Naive thymus-derived CD4-positive, alpha-beta T cell (primary cell): Measurements from ENCODE around the gene CCDC167. TPM values are rescaled to one million over a fixed set of nuclear protein-coding genes. Genes with fewer than 3 reads are reported as not detected.
A peak's percentile ranks its signal among the peaks of the same experiment; 100 is the strongest.

Experiments used
- ATAC-seq: fragments of 150-1000 bp; cut with Tn5 transposase; 2 replicates; pipeline ENCODE4 v1.10.0; 2021; ENCODE audit warnings: mild to moderate bottlenecking, moderate library complexity
- CTCF ChIA-PET: fragments of 350-600 bp; sonication (Branson Sonifier 250); formaldehyde crosslinking; loops from one replicate; lab custom pipeline; 2021; ENCODE audit warnings: antibody characterized with exemption; lab: Charles Lee
- POLR2A ChIA-PET: fragments of 350-600 bp; sonication (Branson Sonifier 250); formaldehyde crosslinking; loops from one replicate; lab custom pipeline; 2021; ENCODE audit warnings: antibody characterized with exemption, inconsistent platforms; lab: Charles Lee
- DNase-seq, 9 donors: peaks; one replicate each; pipeline versions ENCODE4 v3.0.0 to v3.0.0-alpha.2; 2020 to 2022; ENCODE audit warnings: mixed read lengths in 1 of 9
- H3K27ac ChIP-seq: one replicate; pipeline ENCODE4 v1.7.0; 2013; ENCODE audit warnings: mild to moderate bottlenecking, low read depth, low read length, moderate library complexity
- H3K27me3 ChIP-seq, 2 donors: one replicate each; pipeline ENCODE4 v1.7.0; 2013; ENCODE audit warnings: low read length in 2 of 2, mild to moderate bottlenecking in 2 of 2, moderate library complexity in 2 of 2; ENCODE audit not compliant: control insufficient read depth in 2 of 2, insufficient read depth in 2 of 2
- H3K36me3 ChIP-seq, 3 experiments: 1 replicate in 2 of 3; 2 replicates in 1 of 3; pipeline ENCODE4 v1.7.0; 2013; ENCODE audit warnings: low read length in 3 of 3, mild to moderate bottlenecking in 3 of 3, moderate library complexity in 1 of 3; ENCODE audit not compliant: insufficient read depth in 3 of 3, control insufficient read depth in 2 of 3
- H3K4me1 ChIP-seq, 2 donors: one replicate each; pipeline ENCODE4 v1.7.0; 2013; ENCODE audit warnings: low read length in 2 of 2, mild to moderate bottlenecking in 2 of 2, moderate library complexity in 1 of 2; ENCODE audit not compliant: control insufficient read depth in 2 of 2, insufficient read depth in 2 of 2
- H3K4me3 ChIP-seq: 2 replicates; pipeline ENCODE4 v1.7.0; 2013; ENCODE audit warnings: mild to moderate bottlenecking, low read length
- H3K9me3 ChIP-seq, 3 experiments: 1 replicate in 2 of 3; 2 replicates in 1 of 3; pipeline ENCODE4 v1.7.0; 2013; ENCODE audit warnings: low read length in 3 of 3; ENCODE audit not compliant: control insufficient read depth in 2 of 3
- H3K27ac Mint-ChIP-seq, 9 donors: one replicate each; pipeline ENCODE4 v1.8.0; 2020 to 2022; ENCODE audit warnings: mixed read lengths in 9 of 9, mild to moderate bottlenecking in 8 of 9, moderate library complexity in 5 of 9, inconsistent platforms in 2 of 9
- H3K27me3 Mint-ChIP-seq, 5 donors: one replicate each; pipeline ENCODE4 v1.8.0; 2021 to 2022; ENCODE audit warnings: mixed read lengths in 5 of 5, mild to moderate bottlenecking in 1 of 5
- H3K36me3 Mint-ChIP-seq, 5 donors: one replicate each; pipeline ENCODE4 v1.8.0; 2020 to 2022; ENCODE audit warnings: mixed read lengths in 5 of 5, mild to moderate bottlenecking in 3 of 5, inconsistent platforms in 1 of 5
- H3K4me1 Mint-ChIP-seq, 7 donors: one replicate each; pipeline ENCODE4 v1.8.0; 2020 to 2022; ENCODE audit warnings: mixed read lengths in 7 of 7, mild to moderate bottlenecking in 3 of 7, inconsistent platforms in 1 of 7
- H3K4me3 Mint-ChIP-seq, 10 donors: one replicate each; pipeline ENCODE4 v1.8.0; 2020 to 2022; ENCODE audit warnings: mild to moderate bottlenecking in 10 of 10, mixed read lengths in 10 of 10, moderate library complexity in 6 of 10, inconsistent platforms in 2 of 10
- H3K9me3 Mint-ChIP-seq, 11 donors: one replicate each; pipeline ENCODE4 v1.8.0; 2020 to 2022; ENCODE audit warnings: mixed read lengths in 11 of 11, mild to moderate bottlenecking in 4 of 11, inconsistent platforms in 1 of 11, moderate library complexity in 1 of 11
- intact Hi-C, 2 donors: fragments of 100-400 bp; cut with micrococcal nuclease; formaldehyde crosslinking; loops; one replicate each; pipeline ENCODE4 v1.15.1; 2023
- polyA plus RNA-seq, 2 donors: library from polyadenylated mRNA; unstranded; fragments of 300-500 nt; fragmentation: Illumina TruSeq; gene quantifications; one replicate each; pipeline ENCODE4 v1.2.3, GENCODE V29; 2021
- total RNA-seq, 6 experiments: library from RNA in 5 of 6; stranded (reverse) in 5 of 6; gene quantifications; 1 replicate in 5 of 6; 2 replicates in 1 of 6; pipeline ENCODE4 v1.2.3 and lab custom pipeline; 2021 to 2026

Gene CCDC167
- total and polyA plus RNA-seq, 7 experiments from 2014 or later: 13.8 to 95.5 (median 23.5) TPM

- Mint-ChIP-seq H3K4me3 (no peak overlapping the region), H3K4me1 (peaks cover 0 to 44% (median 19%) of the 10 kb centered on the region in 7 donors), H3K27me3 (peaks cover 0 to 5% (median 0%) of the 10 kb centered on the region in 5 donors), H3K27ac (peak overlapping the region in 3 of 9 donors; percentile 4 to 59 (median 15)), H3K36me3 (no peaks in the 10 kb centered on the region), H3K9me3 (no peaks in the 10 kb centered on the region)
- intact Hi-C loops: no loop called here
- Histone ChIP-seq H3K36me3 (no peaks in the 10 kb centered on the region), H3K4me1 (peaks cover 14 to 16% of the 10 kb centered on the region in 2 donors), H3K4me3 (no peak overlapping the region), H3K27ac (no peak overlapping the region), H3K9me3 (no peaks in the 10 kb centered on the region), H3K27me3 (no peaks in the 10 kb centered on the region)
- ChIA-PET CTCF (interaction anchor here (0.6 kb wide), 1 partner anchor 784 kb away, joined by 4 read pairs; no protein-coding TSS in a partner anchor), POLR2A (no interaction called here)
- no peak for DNase-seq
- ATAC-seq: no peak
These were observed 44.8 kb upstream of the CCDC167 start for GRCh38 chr6:37544530-37544929.

DNA sequence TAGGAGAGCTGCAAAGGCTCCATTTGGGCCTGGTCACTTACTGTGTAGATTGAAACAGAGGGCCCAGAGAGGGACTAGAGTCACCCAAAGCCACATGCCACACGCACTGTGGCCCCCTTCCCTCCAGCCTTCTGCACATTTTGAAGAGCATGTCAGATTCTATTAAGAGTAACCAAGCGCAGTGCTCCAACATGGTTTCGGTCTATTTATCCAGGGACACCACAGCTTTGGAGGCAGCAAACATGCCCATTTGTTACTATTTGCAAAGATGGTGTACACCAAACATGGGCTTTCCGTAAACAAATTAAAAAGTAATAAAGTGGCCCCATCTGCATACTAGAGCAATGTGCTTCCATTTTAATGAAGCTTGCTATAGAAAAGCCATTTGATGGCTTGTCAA is 43.7 kb upstream of the CCDC167 start:
- CTCF ChIA-PET: interaction anchor here (1.1 kb wide), 1 partner anchor 14 kb away, joined by 3 read pairs; no protein-coding TSS in a partner anchor
- peak overlapping the region in 3 of 9 donors; percentile 13 to 59 (median 57) for H3K27ac Mint-ChIP-seq

DNA sequence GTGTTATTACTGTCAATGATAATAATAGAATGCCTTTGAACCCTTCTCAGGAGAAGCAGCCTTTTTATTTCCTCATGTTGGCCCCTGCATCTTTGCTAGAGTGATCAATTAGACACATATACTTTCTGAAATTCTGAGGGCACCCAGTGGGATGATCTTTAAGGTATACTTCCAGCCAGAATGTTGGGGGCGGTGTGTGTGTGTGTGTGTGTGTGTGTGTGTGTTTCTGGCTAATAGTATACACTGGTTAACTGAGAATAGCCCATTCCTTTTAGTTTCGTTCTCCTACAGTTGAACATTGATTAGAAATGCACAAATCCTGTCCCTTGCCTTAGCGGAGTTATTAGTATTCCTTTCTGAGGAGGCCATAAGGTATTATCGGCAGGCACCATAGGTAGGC is 41.7 kb upstream of the CCDC167 start:
- intact Hi-C loops: no loop called here
- Histone ChIP-seq H3K4me1 (peaks cover 0 to 3% of the 10 kb centered on the region in 2 donors), H3K27ac (no peak overlapping the region), H3K36me3 (no peaks in the 10 kb centered on the region), H3K27me3 (no peaks in the 10 kb centered on the region), H3K4me3 (no peak overlapping the region), H3K9me3 (no peaks in the 10 kb centered on the region)
- POLR2A ChIA-PET: no interaction called here
- Mint-ChIP-seq H3K9me3 (no peaks in the 10 kb centered on the region), H3K4me3 (no peak overlapping the region), H3K4me1 (peaks cover 0 to 28% (median 7%) of the 10 kb centered on the region in 7 donors), H3K36me3 (no peaks in the 10 kb centered on the region), H3K27me3 (peaks cover 0 to 23% (median 0%) of the 10 kb centered on the region in 5 donors), H3K27ac (peak overlapping the region in 4 of 9 donors; percentile 15 to 68 (median 20))
- CTCF ChIA-PET: no interaction called here
- no peak for DNase-seq
- no peak for ATAC-seq

More for the DNA sequence above, 43.7 kb upstream of the CCDC167 start:
- H3K27me3 ChIP-seq: no peaks in the 10 kb centered on the region
- no peaks in the 10 kb centered on the region for H3K9me3 ChIP-seq
- no peaks in the 10 kb centered on the region for H3K36me3 Mint-ChIP-seq
- DNase-seq (no peak), ATAC-seq (no peak)
- intact Hi-C loops: no loop called here
- POLR2A ChIA-PET: no interaction called here
- peaks cover 0 to 39% (median 19%) of the 10 kb centered on the region in 7 donors for H3K4me1 Mint-ChIP-seq
- no peak overlapping the region for H3K4me3 Mint-ChIP-seq
- H3K27ac ChIP-seq: no peak overlapping the region
- no peak overlapping the region for H3K4me3 ChIP-seq
- peaks cover 0 to 7% (median 0%) of the 10 kb centered on the region in 5 donors for H3K27me3 Mint-ChIP-seq
- no peaks in the 10 kb centered on the region for H3K36me3 ChIP-seq
- peaks cover 14 to 15% of the 10 kb centered on the region in 2 donors for H3K4me1 ChIP-seq
- H3K9me3 Mint-ChIP-seq: no peaks in the 10 kb centered on the region

GRCh38 chr6:37540390-37540789 is 40.7 kb upstream of the CCDC167 start:
- no peaks in the 10 kb centered on the region for H3K9me3 ChIP-seq
- H3K4me1 ChIP-seq: peaks cover 0 to 13% of the 10 kb centered on the region in 2 donors
- ChIA-PET CTCF (no interaction called here), POLR2A (interaction anchor here (1.9 kb wide), 1 partner anchor 24 kb away, joined by 8 read pairs; no protein-coding TSS in a partner anchor)
- ATAC-seq (no peak), DNase-seq (no peak)
- Mint-ChIP-seq H3K27ac (peak overlapping the region in 8 of 9 donors; percentile 1 to 81 (median 40)), H3K4me1 (peaks cover 3 to 31% (median 12%) of the 10 kb centered on the region in 7 donors), H3K9me3 (no peaks in the 10 kb centered on the region), H3K4me3 (no peak overlapping the region), H3K36me3 (no peaks in the 10 kb centered on the region), H3K27me3 (peaks cover 0 to 31% (median 0%) of the 10 kb centered on the region in 5 donors)
- no peaks in the 10 kb centered on the region for H3K36me3 ChIP-seq
- no peak overlapping the region for H3K27ac ChIP-seq
- H3K4me3 ChIP-seq: no peak overlapping the region
- intact Hi-C loops: no loop called here
- H3K27me3 ChIP-seq: no peaks in the 10 kb centered on the region

- Mint-ChIP-seq H3K27me3 (peaks cover 0 to 33% (median 0%) of the 10 kb centered on the region in 5 donors), H3K9me3 (no peaks in the 10 kb centered on the region), H3K27ac (peak overlapping the region in 7 of 9 donors; percentile 1 to 81 (median 38)), H3K36me3 (peaks cover 0 to 1% (median 0%) of the 10 kb centered on the region in 5 donors), H3K4me1 (peaks cover 3 to 34% (median 15%) of the 10 kb centered on the region in 7 donors), H3K4me3 (no peak overlapping the region)
- ChIA-PET POLR2A (interaction anchor here (1.9 kb wide), 1 partner anchor 24 kb away, joined by 8 read pairs; no protein-coding TSS in a partner anchor), CTCF (no interaction called here)
- H3K36me3 ChIP-seq: no peaks in the 10 kb centered on the region
- no peaks in the 10 kb centered on the region for H3K27me3 ChIP-seq
- no peaks in the 10 kb centered on the region for H3K9me3 ChIP-seq
- no peak for ATAC-seq
- intact Hi-C loops: no loop called here
- H3K4me1 ChIP-seq: peaks cover 0 to 17% of the 10 kb centered on the region in 2 donors
- DNase-seq: no peak
- H3K27ac ChIP-seq: peak overlapping the region; percentile 4
- no peak overlapping the region for H3K4me3 ChIP-seq
These were observed 40.3 kb upstream of the CCDC167 start for GRCh38 chr6:37540029-37540352.

DNA sequence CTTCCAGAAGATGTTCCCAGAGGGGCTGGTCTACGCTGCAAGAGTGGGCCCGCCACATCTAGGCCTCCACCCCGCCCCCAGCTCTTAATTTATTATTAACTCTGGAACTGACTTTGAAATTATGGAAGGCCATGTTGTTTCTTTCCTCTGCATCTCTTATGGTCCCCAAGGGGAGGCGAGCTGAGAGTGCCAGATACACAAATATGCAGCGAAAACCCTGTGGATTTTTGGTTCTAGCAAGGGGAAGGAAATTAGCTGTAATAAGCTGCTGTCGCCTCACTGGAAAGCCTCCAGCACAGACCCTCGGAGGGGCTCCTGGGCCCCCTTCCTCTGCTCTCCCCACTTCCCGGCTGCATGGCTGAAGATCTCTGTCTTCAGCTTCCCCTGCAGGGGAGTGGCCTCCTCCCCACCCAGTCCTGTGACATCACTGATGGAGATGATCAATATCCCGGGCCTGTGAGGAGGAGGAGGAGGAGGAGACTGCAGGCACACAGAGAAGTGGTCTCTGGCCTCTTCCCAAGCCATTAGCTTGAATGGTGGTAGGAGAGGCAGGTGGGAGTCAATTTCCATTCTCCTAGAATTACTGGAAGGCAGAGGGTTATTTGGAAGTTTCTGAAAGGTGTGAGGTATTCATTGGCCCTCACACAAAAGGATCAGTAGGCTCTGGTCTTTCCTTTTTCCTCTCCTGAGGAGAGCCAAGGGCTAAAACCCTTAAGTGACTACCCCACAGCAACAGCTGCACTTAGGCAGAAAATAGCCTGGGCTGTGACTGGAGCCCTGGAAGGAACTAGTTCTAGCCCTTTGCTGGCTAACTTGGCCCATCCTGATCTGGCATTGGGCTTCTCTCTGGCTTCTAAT is 39.7 kb upstream of the CCDC167 start:
- no peaks in the 10 kb centered on the region for H3K9me3 Mint-ChIP-seq
- POLR2A ChIA-PET: interaction anchor here (0.6 to 1.9 kb wide), 2 partner anchors 23 to 37 kb away, joined by 3 to 8 read pairs; no protein-coding TSS in a partner anchor
- H3K9me3 ChIP-seq: no peaks in the 10 kb centered on the region
- H3K36me3 ChIP-seq: no peaks in the 10 kb centered on the region
- peaks cover 3 to 34% (median 14%) of the 10 kb centered on the region in 7 donors for H3K4me1 Mint-ChIP-seq
- no peak overlapping the region for H3K4me3 Mint-ChIP-seq
- no peak for ATAC-seq
- no peak overlapping the region for H3K4me3 ChIP-seq
- no peaks in the 10 kb centered on the region for H3K27me3 ChIP-seq
- H3K36me3 Mint-ChIP-seq: peaks cover 0 to 4% (median 0%) of the 10 kb centered on the region in 5 donors
- intact Hi-C loops: loop anchor here in 1 of 2 donors (5.0 kb wide), 1 partner anchor 37 kb away; no protein-coding TSS in a partner anchor
- peak overlapping the region; percentile 4 for H3K27ac ChIP-seq
- H3K27me3 Mint-ChIP-seq: peaks cover 0 to 39% (median 0%) of the 10 kb centered on the region in 5 donors
- peaks cover 0 to 18% of the 10 kb centered on the region in 2 donors for H3K4me1 ChIP-seq
- CTCF ChIA-PET: interaction anchor here (0.6 to 1.6 kb wide), 2 partner anchors 23 to 157 kb away, joined by 3 to 7 read pairs; no protein-coding TSS in a partner anchor
- no peak for DNase-seq
- H3K27ac Mint-ChIP-seq: peak overlapping the region in 5 of 9 donors; percentile 9 to 81 (median 69)
